H1 (cell line): ENCODE data around the gene AMZ1.

Experiments
- CTCF ChIP-seq, 3 experiments: IDR thresholded peaks; 1 replicate in 2 of 3; 2 replicates in 1 of 3; pipeline versions ENCODE4 v1.5.1 to v1.6.1; 2011; ENCODE audit warnings: low read length in 3 of 3, mild to moderate bottlenecking in 3 of 3, inconsistent platforms in 2 of 3, low read depth in 1 of 3, moderate library complexity in 1 of 3; ENCODE audit not compliant: insufficient read depth in 1 of 3; ENCODE audit errors: control extremely low read depth in 1 of 3
- EP300 ChIP-seq, 2 experiments: IDR thresholded peaks; 1 replicate in 1 of 2; 2 replicates in 1 of 2; pipeline ENCODE4 v1.6.1; 2011 to 2012; ENCODE audit warnings: low read depth in 2 of 2, low read length in 2 of 2, mild to moderate bottlenecking in 2 of 2, borderline replicate concordance in 1 of 2, inconsistent platforms in 1 of 2, moderate library complexity in 1 of 2
- GABPA ChIP-seq: IDR thresholded peaks from 2 replicates; pipeline ENCODE4 v1.6.1; 2011; ENCODE audit warnings: mild to moderate bottlenecking, low read length, moderate library complexity, borderline replicate concordance; ENCODE audit not compliant: insufficient read depth
- JUND ChIP-seq: IDR thresholded peaks from 2 replicates; pipeline ENCODE4 v1.6.1; 2011; ENCODE audit warnings: mild to moderate bottlenecking, improper control_type of control experiment, low read length
- PHF8 ChIP-seq: fragments of 200-600 bp; sonication (generic); conservative IDR thresholded peaks from 2 replicates; pipeline ENCODE4 v1.7.1; 2012; ENCODE audit warnings: low read depth, mild to moderate bottlenecking, inconsistent platforms, low read length, moderate library complexity
- POLR2AphosphoS5 ChIP-seq: IDR thresholded peaks from 2 replicates; pipeline ENCODE4 v1.6.1; 2011; ENCODE audit warnings: low read depth, low read length
- RFX5 ChIP-seq: IDR thresholded peaks from 2 replicates; pipeline ENCODE4 v1.6.1; 2011; ENCODE audit warnings: low read depth, low read length, improper control_type of control experiment, borderline replicate concordance
- SIN3A ChIP-seq, 2 experiments: IDR thresholded peaks in 1 of 2; conservative IDR thresholded peaks in 1 of 2; 2 replicates each; pipeline ENCODE4 v1.6.1; 2011 to 2012; ENCODE audit warnings: low read length in 2 of 2, improper control_type of control experiment in 1 of 2, low read depth in 1 of 2, mild to moderate bottlenecking in 1 of 2
- SUZ12 ChIP-seq: fragments of 200-600 bp; sonication (generic); IDR thresholded peaks from 2 replicates; pipeline ENCODE4 v1.6.1; 2012; ENCODE audit warnings: mild to moderate bottlenecking, inconsistent platforms, low read length, moderate library complexity, mixed read lengths
- TAF1 ChIP-seq: IDR thresholded peaks from 2 replicates; pipeline ENCODE4 v1.6.1; 2011; ENCODE audit warnings: mild to moderate bottlenecking, low read depth, low read length
- ZNF274 ChIP-seq: IDR thresholded peaks from 2 replicates; pipeline ENCODE4 v1.7.0; 2012; ENCODE audit warnings: low read length, borderline replicate concordance; ENCODE audit errors: extremely low read depth

DNA sequence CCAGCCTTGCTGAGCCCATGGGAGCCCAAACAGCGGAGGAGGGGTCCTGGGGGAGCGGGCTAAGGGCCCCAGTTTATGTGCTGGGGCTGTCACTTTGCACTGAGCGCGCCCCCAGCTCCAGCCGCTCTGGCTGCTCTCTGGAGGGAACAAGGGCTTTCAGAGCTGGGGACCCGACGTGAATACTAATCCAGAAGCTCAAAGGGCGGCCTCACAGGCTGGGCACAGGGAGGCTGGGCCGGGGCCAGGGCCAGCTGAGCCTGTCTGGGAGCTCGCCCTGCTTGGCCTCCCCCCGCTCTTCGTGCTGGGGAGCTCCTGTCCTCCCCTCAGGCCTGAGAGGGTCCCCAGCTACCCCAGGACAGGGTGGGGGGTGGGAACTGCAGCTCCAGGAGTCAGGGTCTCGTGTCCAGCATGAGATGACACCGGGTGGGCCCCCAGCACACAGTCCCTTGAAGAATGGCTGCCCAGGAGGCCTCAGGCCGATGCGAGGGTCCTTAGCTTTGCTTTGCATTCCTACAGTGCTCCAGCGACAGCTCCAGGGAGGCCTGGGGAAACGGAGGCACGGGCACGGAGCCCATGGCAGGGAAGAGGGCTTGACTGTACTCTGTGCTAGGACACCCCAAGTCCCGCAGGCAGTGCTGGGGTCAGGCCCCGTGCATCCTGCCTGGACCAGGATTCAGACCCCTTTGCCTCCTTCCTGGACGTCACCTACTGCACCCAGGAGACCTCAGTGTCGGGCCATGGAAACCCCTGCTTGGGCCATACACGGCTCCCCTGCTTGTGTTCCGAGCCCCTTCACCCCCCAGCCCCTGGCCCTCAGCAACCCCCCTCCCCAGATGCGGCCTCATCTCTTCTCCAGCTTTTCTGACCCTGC, 5.8 kb upstream of the AMZ1 start:
- TF ChIP-seq CTCF (IDR thresholded peaks at IDR 0.05; ENCODE audit: control extremely low read depth in 1 of 3, insufficient read depth in 1 of 3, low read depth in 1 of 3, low read length in 3 of 3): no peak
- TF ChIP-seq TAF1: no peak
- TF ChIP-seq EP300 (IDR thresholded peaks at IDR 0.05; ENCODE audit: borderline replicate concordance in 1 of 2, low read depth in 2 of 2, low read length in 2 of 2): no peak
- no peak for TF ChIP-seq POLR2AphosphoS5
- TF ChIP-seq PHF8: no peak
- no peak for TF ChIP-seq RFX5
- TF ChIP-seq ZNF274: no peak
- no peak for TF ChIP-seq SIN3A (conservative IDR thresholded peaks at IDR 0.05 in 1 of 2, IDR thresholded peaks at IDR 0.05 in 1 of 2; ENCODE audit: low read depth in 1 of 2, low read length in 2 of 2)
- TF ChIP-seq JUND: no peak
- TF ChIP-seq GABPA: no peak
- no peak for TF ChIP-seq SUZ12
